Measurements from ENCODE around the gene CCDC146.
A peak's percentile ranks its signal among the peaks of the same experiment; 100 is the strongest.

CCDC146 gene

DNA sequence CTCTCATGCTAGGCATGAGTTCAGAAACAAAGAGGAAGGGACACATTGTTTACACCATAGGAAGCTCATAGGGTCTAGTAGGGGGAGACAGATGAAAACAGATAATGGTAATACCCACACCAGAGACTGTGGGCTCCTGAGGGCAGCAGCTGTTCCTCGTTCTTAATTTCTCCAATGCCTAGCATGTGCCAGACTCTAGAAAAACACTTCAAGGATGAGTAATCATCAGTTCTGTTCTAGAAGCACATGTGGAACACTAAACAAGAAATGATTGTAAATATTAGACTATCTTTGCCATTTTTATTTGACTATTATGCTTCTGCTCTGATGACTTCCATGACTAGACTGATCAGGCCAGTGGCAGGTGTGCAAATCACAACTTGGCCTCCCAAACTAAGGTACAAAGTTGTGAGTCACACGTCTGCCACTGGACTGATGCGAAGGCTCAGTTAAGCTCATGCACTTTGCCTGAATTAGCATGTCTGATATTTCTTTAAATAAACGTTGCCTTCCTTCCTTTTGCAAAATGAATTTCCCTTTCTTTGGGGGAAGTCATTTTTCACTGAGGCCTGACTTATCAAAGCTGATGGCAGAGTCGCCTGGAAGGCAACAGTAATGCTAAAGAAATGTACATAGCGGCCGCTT, 166.4 kb downstream of the CCDC146 start:
- Histone ChIP-seq H3K36me3 (peaks cover 0 to 12% (median 4%) of the 10 kb centered on the region in 11 experiments; a peak in 1 of 22 replicates), H4K20me1 (no peaks in the 10 kb centered on the region), H3K4me3 (no peak overlapping the region), H3K9ac (no peak overlapping the region), H3K4me1 (peaks cover 14 to 28% (median 17%) of the 10 kb centered on the region in 10 experiments), H3K27me3 (no peaks in the 10 kb centered on the region), H3K27ac (0 out of 22 replicates have a peak overlapping the region, but pooled peaks of 1 of the 11 experiments have one; percentile 7), H3K4me2 (peak overlapping the region; percentile 33 to 67 (median 53)), H3K9me3 (replicated peaks in 1 of 11) (peaks cover 0 to 24% (median 9%) of the 10 kb centered on the region in 11 experiments; a peak in 13 of 22 replicates)
- TF ChIP-seq Cebpa-rat (IDR thresholded peaks at IDR 0.05): no peak

DNA sequence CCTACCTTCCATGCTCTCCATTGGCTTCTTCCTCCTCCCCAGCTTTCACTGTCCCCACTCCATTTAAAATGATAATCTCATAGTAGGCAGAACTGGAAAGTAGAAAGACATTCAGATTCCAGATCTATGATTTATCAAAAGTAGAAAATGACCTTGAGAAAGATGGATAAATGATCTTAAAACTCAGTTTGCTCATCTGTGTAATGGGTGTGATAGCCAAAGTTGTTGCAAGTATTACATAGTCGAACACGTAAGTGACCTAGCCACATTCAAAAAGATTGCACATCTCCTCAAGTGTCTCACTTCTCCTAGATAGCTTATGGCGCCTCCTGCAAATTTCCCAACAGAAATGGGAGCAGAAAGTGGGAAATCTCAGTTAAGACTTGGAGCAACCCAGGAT, 167.0 kb downstream of the CCDC146 start:
- H4K20me1 ChIP-seq: no peaks in the 10 kb centered on the region
- H3K27me3 ChIP-seq: no peaks in the 10 kb centered on the region
- no peak overlapping the region for H3K27ac ChIP-seq
- H3K36me3 ChIP-seq: peaks cover 0 to 12% (median 4%) of the 10 kb centered on the region in 11 experiments; a peak in 2 of 22 replicates
- H3K4me1 ChIP-seq: peaks cover 14 to 28% (median 17%) of the 10 kb centered on the region in 10 experiments
- no peak overlapping the region for H3K9ac ChIP-seq
- H3K9me3 ChIP-seq (replicated peaks in 1 of 11): peaks cover 0 to 24% (median 9%) of the 10 kb centered on the region in 11 experiments; a peak in 13 of 22 replicates
- H3K4me2 ChIP-seq: peak overlapping the region; percentile 33 to 67 (median 53)
- no peak overlapping the region for H3K4me3 ChIP-seq
- no peak for TF ChIP-seq Cebpa-rat (IDR thresholded peaks at IDR 0.05)

DNA sequence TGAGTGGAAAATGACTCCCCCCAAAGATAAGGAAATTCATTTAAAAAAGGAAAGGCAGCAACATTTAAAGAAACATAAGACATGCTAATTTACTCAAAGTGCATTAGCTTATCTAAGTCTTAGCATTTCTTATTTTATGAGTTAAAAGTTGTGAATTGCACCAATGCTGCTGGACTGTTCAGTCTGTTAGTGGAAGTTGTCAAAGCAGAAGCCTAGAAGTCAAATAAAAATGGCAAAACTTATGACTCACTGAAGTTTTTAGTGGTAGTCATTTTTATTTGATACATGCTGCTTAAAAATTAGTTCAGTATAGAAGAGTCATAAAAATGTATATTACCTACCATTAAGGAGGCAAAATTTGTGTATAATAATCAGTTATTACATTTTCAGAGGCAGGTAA, 168.0 kb downstream of the CCDC146 start:
- peaks cover 14 to 19% (median 17%) of the 10 kb centered on the region in 10 experiments for H3K4me1 ChIP-seq
- H3K27me3 ChIP-seq: no peaks in the 10 kb centered on the region
- no peak overlapping the region for H3K4me2 ChIP-seq
- H4K20me1 ChIP-seq: no peaks in the 10 kb centered on the region
- TF ChIP-seq Cebpa-rat (IDR thresholded peaks at IDR 0.05): no peak
- H3K4me3 ChIP-seq: no peak overlapping the region
- H3K36me3 ChIP-seq: peaks cover 0 to 12% (median 4%) of the 10 kb centered on the region in 11 experiments; a peak in 2 of 22 replicates
- no peak overlapping the region for H3K9ac ChIP-seq
- H3K27ac ChIP-seq: no peak overlapping the region
- peaks cover 0 to 24% (median 9%) of the 10 kb centered on the region in 11 experiments; a peak in 13 of 22 replicates for H3K9me3 ChIP-seq (replicated peaks in 1 of 11)

DNA sequence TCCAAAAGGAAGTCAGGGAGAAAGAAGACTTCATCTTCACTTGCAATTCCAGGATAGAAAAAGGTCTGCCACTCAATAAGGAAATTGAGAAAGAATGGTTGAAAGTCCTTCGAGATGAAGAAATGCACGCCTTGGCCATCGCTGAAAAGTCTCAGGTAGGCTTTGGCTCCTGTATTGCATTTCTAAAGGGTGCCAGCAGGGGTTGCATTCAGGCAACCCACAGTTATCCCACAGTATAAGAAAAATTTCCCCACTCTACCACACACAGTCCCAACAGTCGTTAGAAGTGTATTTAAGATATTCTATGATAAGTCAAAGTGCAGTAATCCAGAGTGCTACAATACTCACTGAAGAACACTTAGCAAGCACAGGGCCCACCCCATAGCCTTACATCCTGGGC, 170.6 kb downstream of the CCDC146 start:
- Histone ChIP-seq H3K36me3 (peaks cover 0 to 13% (median 5%) of the 10 kb centered on the region in 11 experiments; a peak in 9 of 22 replicates), H3K9me3 (replicated peaks in 1 of 11) (peaks cover 14 to 27% (median 20%) of the 10 kb centered on the region in 11 experiments), H3K27ac (no peak overlapping the region), H3K27me3 (no peaks in the 10 kb centered on the region), H3K9ac (no peak overlapping the region), H3K4me3 (no peak overlapping the region), H4K20me1 (no peaks in the 10 kb centered on the region), H3K4me1 (peaks cover 12 to 15% (median 14%) of the 10 kb centered on the region in 10 experiments), H3K4me2 (no peak overlapping the region)
- no peak for TF ChIP-seq Cebpa-rat (IDR thresholded peaks at IDR 0.05)

DNA sequence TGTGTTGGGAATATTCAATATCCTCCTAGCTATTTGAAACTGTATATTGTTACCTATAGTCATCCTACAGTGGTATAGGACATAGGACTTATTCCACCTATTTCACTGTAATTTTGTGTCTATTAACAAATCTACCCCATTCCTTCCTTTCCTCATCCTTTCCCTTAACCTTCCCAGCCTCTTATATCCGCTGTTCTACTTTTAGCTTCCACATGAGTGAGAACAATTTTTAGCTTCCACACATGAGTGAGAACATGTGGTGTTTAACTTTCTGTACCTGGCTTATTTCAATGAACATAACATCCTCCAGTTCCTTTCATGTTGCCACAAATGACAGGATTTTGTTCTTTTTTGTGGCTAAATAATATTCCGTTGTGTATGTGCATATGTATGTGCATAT, 173.1 kb downstream of the CCDC146 start:
- Histone ChIP-seq H3K9ac (no peak overlapping the region), H3K27ac (no peak overlapping the region), H3K4me3 (no peak overlapping the region), H3K27me3 (no peaks in the 10 kb centered on the region), H4K20me1 (no peaks in the 10 kb centered on the region), H3K4me1 (no peaks in the 10 kb centered on the region), H3K9me3 (replicated peaks in 1 of 11) (peaks cover 12 to 30% (median 17%) of the 10 kb centered on the region in 11 experiments), H3K36me3 (peaks cover 0 to 13% (median 0%) of the 10 kb centered on the region in 11 experiments; a peak in 9 of 22 replicates), H3K4me2 (no peak overlapping the region)
- no peak for TF ChIP-seq Cebpa-rat (IDR thresholded peaks at IDR 0.05)

DNA sequence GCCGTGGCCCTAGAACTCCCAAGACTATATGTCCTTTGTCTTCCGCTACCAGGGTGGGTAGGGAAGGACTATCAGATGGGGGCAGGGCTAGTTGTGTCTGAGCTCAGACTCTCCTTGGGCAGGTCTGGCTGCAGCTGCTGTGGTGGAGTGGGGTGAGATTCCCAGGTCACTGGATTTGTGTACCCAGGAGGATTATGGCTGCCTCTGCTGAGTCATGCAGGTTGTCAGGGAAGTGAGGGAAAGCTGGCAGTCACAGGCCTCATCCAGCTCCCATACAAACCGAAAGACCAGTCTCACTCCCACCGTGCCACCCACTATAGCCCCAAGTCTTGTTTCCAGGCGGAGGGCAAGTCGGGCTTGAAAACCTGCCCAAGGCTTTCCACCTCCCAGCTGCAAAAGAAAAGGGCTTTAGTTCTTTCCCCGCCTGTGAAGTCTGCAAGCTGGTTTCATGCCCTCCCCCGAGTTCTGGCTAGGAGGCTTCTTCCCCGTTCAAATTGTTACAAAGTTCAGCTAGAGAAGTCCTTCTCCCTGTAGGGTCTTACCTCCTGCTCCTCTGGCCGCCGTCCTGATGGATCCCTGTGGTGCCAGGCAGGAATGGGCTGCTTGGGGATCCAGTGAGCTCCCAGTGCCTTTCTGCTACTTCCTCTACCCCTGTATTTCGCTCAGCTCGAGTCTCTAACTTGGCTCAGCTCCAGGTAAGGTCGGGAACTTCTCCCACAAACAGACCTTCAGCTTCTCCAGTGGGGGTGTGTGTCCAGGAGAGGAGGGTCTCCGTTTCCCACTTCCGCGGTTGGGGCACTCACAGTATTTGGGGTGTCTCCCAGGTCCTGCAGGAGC, 184.0 kb downstream of the CCDC146 start:
- Histone ChIP-seq H3K27ac (0 out of 22 replicates have a peak overlapping the region, but pooled peaks of 1 of the 11 experiments have one; percentile 2), H4K20me1 (no peaks in the 10 kb centered on the region), H3K9me3 (replicated peaks in 1 of 11) (peaks cover 0 to 55% (median 10%) of the 10 kb centered on the region in 11 experiments; a peak in 16 of 22 replicates), H3K4me1 (peaks cover 0 to 13% (median 2%) of the 10 kb centered on the region in 10 experiments; a peak in 6 of 20 replicates), H3K4me3 (no peak overlapping the region), H3K27me3 (no peaks in the 10 kb centered on the region), H3K36me3 (peaks cover 0 to 54% (median 0%) of the 10 kb centered on the region in 11 experiments; a peak in 8 of 22 replicates), H3K9ac (no peak overlapping the region), H3K4me2 (no peak overlapping the region)
- TF ChIP-seq Cebpa-rat (IDR thresholded peaks at IDR 0.05): no peak

DNA sequence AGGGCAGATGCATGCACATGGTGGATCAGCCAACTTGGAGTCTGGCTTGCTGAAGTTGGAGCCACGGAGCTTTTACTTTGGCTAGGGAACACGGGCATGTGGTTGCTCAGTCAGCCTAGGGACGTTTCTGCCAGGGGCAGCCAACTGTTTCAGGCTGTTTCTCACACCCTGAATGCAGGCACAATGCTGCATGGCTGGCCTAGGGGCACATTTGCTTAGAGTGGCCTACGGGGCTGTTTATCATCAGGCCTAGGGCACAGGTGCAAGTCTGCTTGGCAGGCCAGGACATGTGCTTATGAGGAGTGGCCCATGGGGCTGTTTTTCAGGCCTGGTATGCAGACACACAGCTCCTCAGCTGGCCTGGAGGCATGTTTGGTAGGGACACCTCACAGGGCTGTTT, 186.4 kb downstream of the CCDC146 start:
- Histone ChIP-seq H3K27ac (no peak overlapping the region), H3K27me3 (no peaks in the 10 kb centered on the region), H3K9me3 (replicated peaks in 1 of 11) (peaks cover 0 to 33% (median 7%) of the 10 kb centered on the region in 11 experiments; a peak in 15 of 22 replicates), H4K20me1 (no peaks in the 10 kb centered on the region), H3K4me1 (peaks cover 0 to 13% (median 2%) of the 10 kb centered on the region in 10 experiments; a peak in 6 of 20 replicates), H3K36me3 (peaks cover 0 to 77% (median 0%) of the 10 kb centered on the region in 11 experiments; a peak in 10 of 22 replicates), H3K4me2 (no peak overlapping the region), H3K4me3 (no peak overlapping the region), H3K9ac (no peak overlapping the region)
- TF ChIP-seq Cebpa-rat (IDR thresholded peaks at IDR 0.05): no peak

DNA sequence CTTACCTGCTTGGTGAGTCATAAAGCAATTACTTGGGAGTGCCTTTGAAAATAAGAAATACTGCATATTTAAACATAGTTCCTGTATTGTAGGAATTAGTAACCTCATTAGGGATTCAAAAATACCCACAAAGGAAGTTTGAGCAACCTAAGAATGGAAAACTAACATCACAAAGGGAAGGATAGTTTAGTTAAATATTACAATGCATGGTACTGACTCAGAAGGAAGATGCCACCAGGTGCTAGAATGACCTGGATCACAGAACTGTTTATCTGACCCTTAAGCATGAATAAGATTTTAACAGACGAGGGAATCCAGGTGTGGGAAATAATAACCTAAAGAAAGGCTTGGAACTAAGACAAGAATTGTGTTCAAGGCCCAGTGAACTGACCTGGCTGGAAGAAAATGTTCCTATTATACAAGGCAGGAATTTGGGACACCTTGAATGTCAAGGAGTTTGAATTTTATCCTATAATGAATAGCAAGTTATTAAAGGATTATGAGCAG, 187.4 kb downstream of the CCDC146 start:
- TF ChIP-seq Cebpa-rat (IDR thresholded peaks at IDR 0.05): no peak
- Histone ChIP-seq H4K20me1 (peaks cover 0 to 1% (median 0%) of the 10 kb centered on the region in 11 experiments; a peak in 2 of 22 replicates), H3K27ac (no peak overlapping the region), H3K9ac (no peak overlapping the region), H3K36me3 (peaks cover 0 to 87% (median 0%) of the 10 kb centered on the region in 11 experiments; a peak in 10 of 22 replicates), H3K4me3 (no peak overlapping the region), H3K4me1 (peaks cover 0 to 13% (median 2%) of the 10 kb centered on the region in 10 experiments; a peak in 6 of 20 replicates), H3K27me3 (no peaks in the 10 kb centered on the region), H3K9me3 (replicated peaks in 1 of 11) (peaks cover 0 to 23% (median 0%) of the 10 kb centered on the region in 11 experiments; a peak in 6 of 22 replicates), H3K4me2 (peak overlapping the region in 3 of 11 experiments; percentile 3 to 27 (median 24); a peak in 2 of 22 replicates)

Measured in BLaER1 treated with 17β-estradiol and CSF1 and Interleukin-3, amounts not matched to agents 10 nM and 100 nM (cell line).